ENCODE results near the gene PTPN4. TPM values are rescaled to one million over a fixed set of nuclear protein-coding genes. Genes with fewer than 3 reads are reported as not detected.

PTPN4 gene
- total and polyA plus RNA-seq, 2 experiments from 2014 or later = 41.6 to 90.4 TPM

- no peak for ATAC-seq
Observed at GRCh38 chr2:120032297-120032696, 272.6 kb downstream of the PTPN4 start.

More at GRCh38 chr2:120032297-120032696, 272.6 kb downstream of the PTPN4 start:
- Mint-ChIP-seq H3K4me1 (peaks cover 27% of the 10 kb centered on the region), H3K9me3 (no peaks in the 10 kb centered on the region), H3K4me3 (no peak overlapping the region), H3K27me3 (ENCODE audit: insufficient read depth, low read depth, poor library complexity) (peaks cover 2% of the 10 kb centered on the region), H3K36me3 (ENCODE audit: low read depth) (peaks cover 1% of the 10 kb centered on the region; the same call in 2 of the 3 replicates), H3K27ac (peak overlapping the region; percentile 63; the same call in 1 of the 2 replicates)
- TF ChIP-seq JUNB (IDR thresholded peaks at IDR 0.05; ENCODE audit: unreplicated experiment) = no peak
- no peak for TF ChIP-seq EZH2phosphoT487 (IDR thresholded peaks at IDR 0.05; ENCODE audit: unreplicated experiment)
- TF ChIP-seq CREB1 (CRISPR knock-in tag; IDR thresholded peaks at IDR 0.05; ENCODE audit: low read depth) = no peak
- TF ChIP-seq ZNF331 (CRISPR knock-in tag; IDR thresholded peaks at IDR 0.05; ENCODE audit: low read depth) = no peak
- TF ChIP-seq ZNF462 (CRISPR knock-in tag; IDR thresholded peaks at IDR 0.05) = no peak
- TF ChIP-seq CTCF (conservative IDR thresholded peaks at IDR 0.05; ENCODE audit: low read depth in 2 of 2) = no peak
- no peak for TF ChIP-seq EZH2 (IDR thresholded peaks at IDR 0.05; ENCODE audit: low read depth, unreplicated experiment)
- TF ChIP-seq POLR2AphosphoS5 (IDR thresholded peaks at IDR 0.05; ENCODE audit: low read depth) = no peak
- no peak for TF ChIP-seq STAT1 (IDR thresholded peaks at IDR 0.05; ENCODE audit: unreplicated experiment)
- no peak for TF ChIP-seq REST (IDR thresholded peaks at IDR 0.05; ENCODE audit: unreplicated experiment)
- TF ChIP-seq ETS1 (IDR thresholded peaks at IDR 0.05) = no peak
- no peak for TF ChIP-seq NANOG (IDR thresholded peaks at IDR 0.05; ENCODE audit: borderline replicate concordance)
- TF ChIP-seq ZNF114 (CRISPR knock-in tag; IDR thresholded peaks at IDR 0.05) = no peak
- Histone ChIP-seq H3K36me3 (ENCODE audit: insufficient read depth) (no peaks in the 10 kb centered on the region), H3K4me3 (no peak overlapping the region), H3K79me2 (replicated peaks; ENCODE audit: insufficient read depth) (peaks cover 68% of the 10 kb centered on the region), H3K4me1 (ENCODE audit: insufficient read depth) (peaks cover 15% of the 10 kb centered on the region), H3K9me2 (ENCODE audit: insufficient read depth) (no peaks in the 10 kb centered on the region), H2AFZ (no peak overlapping the region), H3K27ac (ENCODE audit: low read depth) (no peak overlapping the region), H3K4me2 (no peak overlapping the region), H3K27me3 (ENCODE audit: insufficient read depth) (no peaks in the 10 kb centered on the region), H3F3A (replicated peaks; ENCODE audit: low read depth) (no peaks in the 10 kb centered on the region), H4K20me1 (replicated peaks; ENCODE audit: insufficient read depth) (peaks cover 6% of the 10 kb centered on the region; the same call in 1 of the 2 replicates)
- no peak for DNase-seq (ENCODE audit: low spot score)

Measured in GM23338 (cell line).